KOPT-K1 (cell line): ENCODE data around the gene C1QTNF6.

Experiments
- H3K27ac ChIP-seq: fragments of 200-600 bp; sonication (generic); 2 replicates; pipeline ENCODE4 v1.5.1; 2016; ENCODE audit warnings: antibody characterized with exemption, mild to moderate bottlenecking, low read depth, low read length; ENCODE audit not compliant: poor library complexity, severe bottlenecking
- H3K36me3 ChIP-seq: fragments of 200-600 bp; sonication (generic); 2 replicates; pipeline ENCODE4 v1.5.1; 2017; ENCODE audit warnings: antibody characterized with exemption, mild to moderate bottlenecking, low read length, moderate library complexity; ENCODE audit not compliant: insufficient read depth
- H3K9me3 ChIP-seq: fragments of 200-600 bp; sonication (generic); 2 replicates; pipeline ENCODE4 v1.5.1; 2017; ENCODE audit warnings: antibody characterized with exemption, low read length, mild to moderate bottlenecking; ENCODE audit not compliant: insufficient read depth, poor library complexity, severe bottlenecking

Gene C1QTNF6

DNA sequence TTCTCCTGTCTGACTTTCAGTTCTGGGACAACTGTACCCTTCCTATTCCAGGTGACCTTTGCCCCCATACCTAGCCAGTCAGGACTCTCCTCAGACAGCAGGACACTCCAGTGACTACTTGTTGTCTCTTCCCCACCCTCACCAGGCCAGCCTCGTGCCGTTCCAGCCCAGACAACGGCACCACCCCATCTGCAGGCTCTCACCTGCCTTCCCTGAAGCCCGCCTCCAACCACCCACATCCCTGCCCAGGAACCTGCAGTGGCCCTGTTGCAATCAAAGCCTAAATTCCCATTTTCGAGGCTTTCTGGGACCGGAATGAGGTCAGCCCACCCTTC lies 42.0 kb downstream of the C1QTNF6 start:
- Histone ChIP-seq H3K27ac (no peak overlapping the region), H3K36me3 (peaks cover 18% of the 10 kb centered on the region; the same call in 1 of the 2 replicates), H3K9me3 (no peaks in the 10 kb centered on the region)

DNA sequence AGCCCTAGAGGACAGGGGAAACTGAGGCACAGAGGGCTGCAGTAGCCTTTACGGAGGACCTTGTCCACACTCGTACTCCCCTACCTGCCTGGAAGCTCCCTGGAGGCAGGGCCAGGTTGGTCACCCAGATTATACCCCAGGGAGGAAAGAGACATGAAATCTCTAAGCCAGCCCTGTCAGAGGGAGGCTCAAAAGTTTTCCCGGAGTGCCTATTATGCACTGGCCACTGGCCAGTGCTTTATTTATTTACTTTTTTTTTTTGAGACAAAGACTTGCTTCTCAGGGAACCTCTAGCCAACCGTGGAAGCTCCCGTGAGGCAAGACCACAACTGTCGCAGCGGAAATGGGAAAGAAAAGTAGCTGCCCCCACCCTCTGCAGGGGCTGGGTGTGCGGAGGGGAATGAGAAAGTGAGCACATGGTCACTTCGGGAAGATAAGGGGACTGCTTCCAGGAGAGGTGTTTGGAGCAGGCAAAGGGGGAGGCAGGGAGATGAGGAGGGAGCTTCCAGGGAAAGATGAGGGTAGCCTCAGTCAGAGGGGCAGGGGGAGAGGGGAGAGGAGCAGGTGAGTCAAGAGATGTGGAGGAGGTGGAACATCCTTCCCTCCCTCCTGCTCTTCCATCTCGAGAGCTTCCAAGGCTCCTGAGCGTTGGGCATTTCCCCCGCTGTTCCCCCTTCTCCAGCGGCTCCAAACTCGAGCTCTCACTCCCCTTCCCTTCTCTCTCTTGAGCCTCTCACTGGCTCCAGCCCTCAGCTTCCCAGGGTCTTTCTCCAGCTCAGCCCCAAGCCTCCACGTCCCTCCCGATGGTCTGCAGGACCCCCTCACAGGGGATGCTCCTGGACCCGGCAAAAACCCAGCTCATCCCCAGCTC lies 42.6 kb downstream of the C1QTNF6 start:
- Histone ChIP-seq H3K9me3 (no peaks in the 10 kb centered on the region), H3K36me3 (peaks cover 19% of the 10 kb centered on the region; the same call in 1 of the 2 replicates), H3K27ac (no peak overlapping the region)

DNA sequence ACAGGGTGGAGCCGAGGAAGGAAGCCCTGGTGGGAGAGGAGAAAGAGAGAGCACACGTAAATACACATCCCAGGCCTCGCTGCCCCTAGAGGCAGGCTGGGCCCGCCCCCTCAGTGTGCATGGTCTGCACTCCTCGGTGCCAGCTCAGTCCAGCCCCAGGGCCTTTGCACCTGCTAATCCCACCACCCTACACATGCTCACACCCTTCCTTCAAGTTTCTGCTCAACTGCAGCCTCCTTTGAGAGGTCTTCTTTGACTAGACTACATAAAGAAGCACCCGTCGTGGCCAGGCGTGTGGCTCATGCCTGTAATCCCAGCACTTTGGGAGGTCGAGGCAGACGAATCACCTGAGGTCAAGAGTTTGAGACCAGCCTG lies 43.9 kb downstream of the C1QTNF6 start:
- H3K36me3 ChIP-seq = peaks cover 21% of the 10 kb centered on the region; the same call in 1 of the 2 replicates
- H3K9me3 ChIP-seq = no peaks in the 10 kb centered on the region
- H3K27ac ChIP-seq = no peak overlapping the region

DNA sequence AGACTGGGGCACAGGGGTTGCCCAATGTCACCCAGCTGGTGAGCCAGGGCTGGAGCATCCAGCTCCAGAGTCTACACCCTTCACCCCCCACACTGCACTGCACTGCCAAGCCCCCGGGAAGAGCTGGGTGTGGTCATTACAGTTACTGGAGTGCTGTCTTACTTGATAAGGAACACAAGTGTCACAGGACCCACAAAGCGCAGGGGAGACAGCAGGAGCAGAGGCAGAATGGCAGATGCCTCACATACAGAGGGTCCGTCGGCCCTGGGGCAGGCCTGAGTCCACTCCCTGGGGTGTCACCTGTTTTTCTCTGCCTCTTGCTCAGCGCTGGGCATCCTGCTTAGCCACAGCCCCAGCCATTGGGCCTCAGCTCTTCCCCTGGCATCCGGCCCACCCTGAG lies 46.1 kb downstream of the C1QTNF6 start:
- Histone ChIP-seq H3K27ac (no peak overlapping the region), H3K36me3 (peaks cover 27% of the 10 kb centered on the region; the same call in 1 of the 2 replicates), H3K9me3 (no peaks in the 10 kb centered on the region)

DNA sequence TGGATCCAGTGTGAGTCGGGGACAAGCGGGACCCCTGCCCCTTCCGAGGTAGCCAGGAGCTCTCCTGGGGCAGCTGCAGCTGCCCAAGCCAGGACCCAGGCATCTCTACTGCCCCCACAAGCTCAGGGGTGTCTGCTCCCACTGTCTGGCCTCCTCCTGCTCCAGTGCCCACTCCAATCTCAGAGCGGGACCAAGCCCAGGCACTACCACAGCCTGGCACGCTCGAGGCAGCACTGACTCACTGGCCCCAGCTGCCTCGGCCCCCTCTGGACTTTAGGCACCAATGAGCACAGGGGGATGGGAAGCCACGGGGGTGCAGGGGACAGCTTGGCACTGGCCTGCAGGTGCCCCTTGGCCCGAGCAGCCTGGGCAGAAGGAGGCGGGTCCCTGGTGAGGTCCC lies 46.6 kb downstream of the C1QTNF6 start:
- H3K36me3 ChIP-seq = peaks cover 27% of the 10 kb centered on the region; the same call in 1 of the 2 replicates
- H3K27ac ChIP-seq = no peak overlapping the region
- H3K9me3 ChIP-seq = no peaks in the 10 kb centered on the region

DNA sequence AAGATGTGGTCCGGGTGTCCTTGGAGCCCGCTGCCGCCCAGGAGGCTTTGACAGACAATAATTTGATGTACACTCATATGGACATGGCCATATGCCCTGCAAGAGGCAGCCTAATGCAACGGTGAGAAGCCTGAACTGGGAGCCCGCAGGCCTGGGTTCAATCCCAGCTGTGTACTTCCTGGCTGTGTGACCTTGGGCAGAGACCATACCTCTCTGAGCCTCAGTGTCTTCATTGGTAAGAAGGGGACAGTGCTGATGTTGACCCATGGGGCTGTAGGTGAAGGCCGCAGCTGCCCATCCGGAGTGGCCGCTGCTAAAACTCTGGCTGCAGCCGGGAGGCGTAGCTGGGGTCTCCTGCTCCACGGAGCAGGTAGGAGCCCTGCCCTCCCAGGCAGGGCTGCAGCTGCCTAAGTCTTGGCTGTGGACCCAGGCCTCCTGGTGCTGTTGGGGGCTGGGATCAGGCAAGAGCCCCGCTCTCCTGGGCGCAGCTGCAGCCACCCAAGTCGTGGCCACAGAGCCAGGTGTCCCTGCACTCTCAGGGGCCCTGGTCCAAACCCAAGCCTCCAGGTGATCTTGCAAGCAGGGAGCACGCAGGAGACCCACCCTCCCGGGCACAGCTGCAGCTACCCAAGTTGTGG lies 47.2 kb downstream of the C1QTNF6 start:
- no peak overlapping the region for H3K27ac ChIP-seq
- peaks cover 27% of the 10 kb centered on the region; the same call in 1 of the 2 replicates for H3K36me3 ChIP-seq
- no peaks in the 10 kb centered on the region for H3K9me3 ChIP-seq

DNA sequence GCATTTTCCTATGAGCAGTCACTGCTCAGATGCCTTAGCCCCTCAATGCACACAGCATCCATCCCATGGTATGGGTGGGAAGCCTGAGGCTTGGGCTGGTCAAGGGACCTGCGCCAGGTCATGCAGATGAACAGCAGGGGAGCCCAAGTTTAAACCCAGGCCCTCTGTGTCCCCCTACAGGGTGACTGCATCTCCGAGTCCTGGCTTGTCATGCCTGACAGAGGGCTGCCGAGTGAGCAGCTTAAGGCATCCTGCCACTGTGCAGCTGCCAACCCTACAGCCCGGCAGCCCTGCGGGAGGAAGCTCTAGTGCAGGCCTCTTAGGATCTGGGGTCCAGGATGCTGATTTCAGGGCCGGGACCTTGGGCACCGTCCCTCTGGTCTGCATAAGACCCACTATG lies 48.3 kb downstream of the C1QTNF6 start:
- Histone ChIP-seq H3K9me3 (no peaks in the 10 kb centered on the region), H3K36me3 (peaks cover 32% of the 10 kb centered on the region; the same call in 1 of the 2 replicates), H3K27ac (no peak overlapping the region)

DNA sequence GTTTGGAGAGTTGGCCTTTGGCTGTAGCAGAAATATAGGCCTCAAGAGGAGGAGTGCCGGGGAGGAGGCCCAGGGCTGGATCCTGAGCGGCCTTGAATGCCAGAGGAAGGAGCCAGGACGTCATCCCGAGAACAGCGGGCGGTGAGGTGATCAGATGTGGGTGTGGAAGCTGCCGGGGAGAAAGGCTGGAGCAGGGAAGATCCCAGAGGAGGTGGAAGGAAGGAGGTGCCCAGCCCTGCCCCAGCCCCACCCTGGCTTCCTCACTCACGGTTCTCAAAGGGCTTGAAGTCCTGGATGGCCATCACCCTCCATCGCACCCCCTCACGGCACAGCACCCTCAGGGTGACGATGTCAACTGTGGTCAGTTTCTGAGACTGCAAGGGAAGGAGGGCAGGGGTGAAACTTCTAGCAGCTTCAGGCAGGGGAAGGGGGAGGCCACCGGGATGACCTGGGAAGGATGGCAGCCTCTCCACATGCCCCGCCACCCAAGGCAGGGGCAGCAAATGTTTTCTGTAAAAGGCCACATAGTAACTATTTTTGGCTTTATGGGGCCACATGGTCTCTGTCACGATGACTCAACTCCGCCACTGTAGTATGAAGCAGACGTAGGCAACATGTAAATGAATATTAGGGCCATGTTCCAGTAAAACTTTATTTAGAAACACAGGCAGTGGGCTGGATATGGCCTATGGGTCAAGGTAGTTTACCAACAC lies 49.0 kb downstream of the C1QTNF6 start:
- no peak overlapping the region for H3K27ac ChIP-seq

DNA sequence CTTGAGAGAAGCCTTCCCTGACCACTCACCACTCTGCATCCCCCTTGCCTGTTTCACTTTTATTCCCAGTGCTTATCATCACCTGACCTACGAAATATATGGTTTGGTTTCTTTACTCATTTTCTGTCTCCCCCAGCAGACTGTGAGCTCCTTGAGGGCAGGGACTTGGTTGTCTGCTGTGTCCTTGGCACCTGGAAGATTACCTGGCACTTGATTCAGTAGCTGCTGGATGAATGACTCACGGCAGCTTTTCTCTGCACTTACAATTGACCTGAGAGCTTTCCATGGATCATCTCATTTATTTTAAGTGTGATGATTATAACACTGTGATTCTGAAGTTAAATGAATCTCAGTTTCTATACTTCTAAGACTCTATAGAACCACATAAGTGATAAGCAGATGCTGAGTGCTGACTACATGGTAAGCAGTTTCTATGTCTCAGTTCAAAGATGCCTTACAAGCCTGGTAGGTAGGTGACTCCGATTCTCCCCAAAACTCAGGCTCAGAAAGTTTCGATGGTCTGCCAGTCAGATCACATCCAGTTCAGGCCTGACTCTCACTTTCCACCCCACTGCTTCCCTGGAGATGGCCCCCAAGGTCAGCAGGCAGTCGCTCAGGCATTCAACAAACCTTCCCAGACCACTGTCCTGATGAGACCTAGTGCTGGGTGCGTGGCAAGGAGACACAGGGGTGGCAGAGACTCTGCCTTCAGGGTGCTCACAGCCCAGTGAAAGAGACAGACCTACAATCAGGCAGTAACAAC lies 50.0 kb downstream of the C1QTNF6 start:
- H3K36me3 ChIP-seq = peaks cover 25% of the 10 kb centered on the region; the same call in 1 of the 2 replicates
- H3K27ac ChIP-seq = no peak overlapping the region
- no peaks in the 10 kb centered on the region for H3K9me3 ChIP-seq

More for the DNA sequence above, 49.0 kb downstream of the C1QTNF6 start:
- no peaks in the 10 kb centered on the region for H3K9me3 ChIP-seq
- peaks cover 34% of the 10 kb centered on the region; the same call in 1 of the 2 replicates for H3K36me3 ChIP-seq

DNA sequence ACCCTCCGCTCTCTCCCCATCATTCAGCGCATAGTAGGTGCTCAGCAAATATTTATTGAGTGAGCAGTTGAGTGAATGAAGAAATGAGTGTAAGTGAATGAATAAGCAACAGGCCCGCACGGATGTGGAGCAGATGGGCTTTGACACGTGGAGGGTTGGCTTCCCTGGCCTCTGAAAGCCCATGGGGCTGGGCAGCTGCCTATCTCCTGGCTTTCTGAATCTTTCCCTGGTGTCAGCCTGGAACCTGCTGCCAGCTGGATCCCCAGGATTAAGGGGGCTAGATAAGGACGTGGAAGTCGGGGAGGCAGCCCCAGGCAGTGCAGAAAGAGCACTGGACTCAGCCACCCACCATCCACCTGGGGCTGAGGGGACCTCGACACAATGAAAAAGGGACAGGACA lies 50.9 kb downstream of the C1QTNF6 start:
- no peak overlapping the region for H3K27ac ChIP-seq
- H3K36me3 ChIP-seq = peaks cover 17% of the 10 kb centered on the region; the same call in 1 of the 2 replicates
- H3K9me3 ChIP-seq = no peaks in the 10 kb centered on the region

DNA sequence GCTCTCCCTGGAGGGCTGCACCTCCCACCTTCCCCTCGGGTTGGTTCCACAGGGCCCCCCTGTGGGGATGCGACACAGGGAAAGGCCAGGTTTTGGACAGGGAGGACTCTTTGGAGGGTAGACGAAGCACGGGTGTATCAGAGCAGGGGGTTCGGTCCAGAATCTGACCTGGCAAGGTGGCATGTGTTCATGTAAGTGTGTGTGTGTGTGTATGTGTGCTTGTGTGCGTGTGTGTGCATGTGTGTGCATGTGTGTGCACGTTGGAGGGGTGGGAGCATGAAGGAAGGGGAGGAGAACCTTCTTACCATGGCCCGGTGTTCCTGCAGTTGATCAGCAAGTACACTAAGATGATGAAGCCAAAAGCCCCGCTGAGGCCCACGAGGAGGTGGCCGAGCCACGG lies 53.0 kb downstream of the C1QTNF6 start:
- H3K36me3 ChIP-seq = peaks cover 14% of the 10 kb centered on the region; the same call in 1 of the 2 replicates
- no peaks in the 10 kb centered on the region for H3K9me3 ChIP-seq
- H3K27ac ChIP-seq = no peak overlapping the region

DNA sequence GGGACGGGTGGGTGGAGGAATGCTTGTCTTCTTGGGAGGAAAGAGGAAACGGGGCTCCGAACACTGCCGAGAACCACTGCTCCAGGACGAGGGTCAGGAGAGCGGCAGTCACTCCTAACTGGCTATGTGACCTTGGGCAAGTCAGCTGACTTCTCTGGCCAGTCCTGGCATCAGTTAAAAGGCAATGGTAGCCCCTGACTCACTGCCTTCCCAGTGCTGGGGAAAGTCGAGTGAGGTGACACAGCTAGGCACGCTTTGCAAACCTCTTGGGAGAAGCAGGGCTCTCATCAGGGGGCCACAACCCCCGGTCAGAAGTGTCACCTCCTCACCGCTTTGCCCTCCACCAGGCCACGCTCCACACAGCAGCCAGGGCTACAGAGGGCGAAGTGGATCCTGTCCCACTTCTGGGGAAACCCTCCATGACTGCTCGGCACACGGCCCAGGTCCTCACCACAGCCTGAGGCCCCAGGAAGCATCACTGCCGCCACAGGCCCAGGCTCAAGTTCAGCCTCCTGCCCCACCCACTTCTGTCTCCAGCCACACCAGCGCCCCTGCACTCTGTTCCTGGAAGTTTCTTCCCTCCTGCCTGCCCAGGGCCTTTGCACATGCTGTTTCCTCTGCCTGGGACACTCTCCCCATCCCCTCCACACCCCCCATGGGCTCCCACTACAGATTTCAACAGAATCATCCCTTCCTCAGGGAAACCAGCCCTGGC lies 54.6 kb downstream of the C1QTNF6 start:
- Histone ChIP-seq H3K27ac (no peak overlapping the region), H3K36me3 (peaks cover 14% of the 10 kb centered on the region; the same call in 1 of the 2 replicates), H3K9me3 (no peaks in the 10 kb centered on the region)

DNA sequence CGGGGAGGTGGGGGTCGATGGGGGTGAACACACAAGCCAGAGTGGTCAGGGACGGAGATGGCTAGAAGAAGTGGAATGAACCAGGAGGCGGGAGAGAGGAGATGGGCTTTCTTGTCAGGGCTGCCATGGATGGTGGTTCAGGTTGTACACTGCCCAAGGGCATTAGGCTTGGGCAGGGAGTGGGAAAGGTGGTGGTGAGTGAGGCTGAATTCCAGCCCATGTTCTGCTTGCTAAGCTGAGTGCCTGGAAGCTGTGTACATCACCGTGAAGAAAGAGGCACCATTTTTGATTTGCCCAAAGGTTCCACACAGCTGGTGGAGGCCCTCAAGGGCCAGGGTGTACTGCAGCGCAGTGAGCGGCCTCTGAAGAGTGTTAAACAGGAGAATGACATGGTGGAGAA lies 55.3 kb downstream of the C1QTNF6 start:
- Histone ChIP-seq H3K27ac (no peak overlapping the region), H3K36me3 (peaks cover 11% of the 10 kb centered on the region; the same call in 1 of the 2 replicates)

More for the DNA sequence above, 55.3 kb downstream of the C1QTNF6 start:
- no peaks in the 10 kb centered on the region for H3K9me3 ChIP-seq
